B cell (primary cell): Measurements from ENCODE around the gene NFE2L1. TPM values are rescaled to one million over a fixed set of nuclear protein-coding genes. Genes with fewer than 3 reads are reported as not detected.
A peak's percentile ranks its signal among the peaks of the same experiment; 100 is the strongest.

Source experiments
- ATAC-seq: fragments of 200-7000 bp; cut with Tn5 transposase; one replicate; pipeline ENCODE4 v1.10.0; 2021; ENCODE audit warnings: low read depth, mild to moderate bottlenecking, moderate number of reproducible peaks, moderate library complexity
- CTCF ChIA-PET: fragments of 350-600 bp; sonication (Branson Sonifier 250); formaldehyde crosslinking; loops from one replicate; lab custom pipeline; 2021; ENCODE audit warnings: antibody characterized with exemption, inconsistent platforms; lab: Charles Lee
- POLR2A ChIA-PET: fragments of 350-600 bp; sonication (Branson Sonifier 250); formaldehyde crosslinking; loops from one replicate; lab custom pipeline; 2021; ENCODE audit warnings: antibody characterized with exemption; lab: Charles Lee
- DNase-seq: peaks from one replicate; pipeline ENCODE4 v3.0.0; 2013
- H2AFZ ChIP-seq: 2 replicates; pipeline ENCODE4 v1.6.1; 2012; ENCODE audit warnings: mild to moderate bottlenecking, low read depth, low read length; ENCODE audit not compliant: insufficient read depth, poor library complexity, severe bottlenecking
- H3K27ac ChIP-seq, 2 donors: 1 replicate in 1 of 2; 2 replicates in 1 of 2; pipeline ENCODE4 v1.5.1; 2012 to 2013; ENCODE audit warnings: low read length in 2 of 2, mild to moderate bottlenecking in 2 of 2, moderate library complexity in 1 of 2
- H3K27me3 ChIP-seq, 4 experiments: fragments of 200-600 bp in 1 of 4; sonication (generic) in 1 of 4; replicated peaks in 1 of 4; 1 replicate in 2 of 4; 2 replicates in 2 of 4; pipeline versions ENCODE4 v1.6.1 to v1.7.0; 2013 to 2016; ENCODE audit warnings: low read length in 3 of 4, mild to moderate bottlenecking in 2 of 4, mixed read lengths in 1 of 4, moderate library complexity in 1 of 4; ENCODE audit not compliant: insufficient read depth in 4 of 4, control insufficient read depth in 3 of 4; ENCODE audit errors: control extremely low read depth in 1 of 4
- H3K36me3 ChIP-seq, 2 experiments: replicated peaks in 1 of 2; 1 replicate in 1 of 2; 2 replicates in 1 of 2; pipeline versions ENCODE4 v1.6.1 to v1.7.1; 2013; ENCODE audit warnings: low read length in 1 of 2; ENCODE audit not compliant: insufficient read depth in 2 of 2, control insufficient read depth in 1 of 2; ENCODE audit errors: control extremely low read depth in 1 of 2, extremely low read depth in 1 of 2
- H3K4me1 ChIP-seq, 2 donors: fragments of 200-600 bp in 1 of 2; sonication (generic) in 1 of 2; 1 replicate in 1 of 2; 2 replicates in 1 of 2; pipeline versions ENCODE4 v1.5.1 to v1.6.1; 2013 to 2017; ENCODE audit warnings: low read length in 2 of 2; ENCODE audit not compliant: control insufficient read depth in 2 of 2, insufficient read depth in 2 of 2
- H3K4me2 ChIP-seq: replicated peaks from 2 replicates; pipeline ENCODE3; 2012; ENCODE audit warnings: mild to moderate bottlenecking, low read depth, low read length; ENCODE audit not compliant: poor library complexity, severe bottlenecking
- H3K4me3 ChIP-seq, 5 experiments: fragments of 200-600 bp in 1 of 5; sonication (generic) in 1 of 5; 1 replicate in 3 of 5; 2 replicates in 2 of 5; pipeline versions ENCODE4 v1.5.1 to v1.7.0; 2011 to 2016; ENCODE audit warnings: low read length in 4 of 5, mild to moderate bottlenecking in 4 of 5, low read depth in 2 of 5, control low read depth in 1 of 5, moderate library complexity in 1 of 5; ENCODE audit not compliant: insufficient read depth in 1 of 5; ENCODE audit errors: control extremely low read depth in 1 of 5, extremely low read depth in 1 of 5
- H3K79me2 ChIP-seq: fragments of 200-600 bp; sonication (generic); one replicate; pipeline ENCODE4 v1.6.0; 2016; ENCODE audit warnings: low read length; ENCODE audit not compliant: control insufficient read depth, insufficient read depth
- H3K9ac ChIP-seq: fragments of 200-600 bp; sonication (generic); 2 replicates; pipeline ENCODE4 v1.6.1; 2017; ENCODE audit warnings: mild to moderate bottlenecking, low read length, moderate library complexity
- H3K9me3 ChIP-seq, 3 donors: one replicate each; pipeline versions ENCODE4 v1.6.1 to v1.7.1; 2013; ENCODE audit warnings: low read length in 2 of 3; ENCODE audit not compliant: control insufficient read depth in 2 of 3, insufficient read depth in 1 of 3; ENCODE audit errors: control extremely low read depth in 1 of 3
- H4K20me1 ChIP-seq: 2 replicates; pipeline ENCODE4 v1.6.0; 2012; ENCODE audit warnings: mild to moderate bottlenecking, low read length; ENCODE audit not compliant: insufficient read depth, control insufficient read depth, poor library complexity, severe bottlenecking
- H3K27ac Mint-ChIP-seq: one replicate; pipeline ENCODE4 v1.8.0; 2021; ENCODE audit warnings: mixed read lengths
- H3K27me3 Mint-ChIP-seq: one replicate; pipeline ENCODE4 v1.8.0; 2021; ENCODE audit warnings: mixed read lengths
- H3K4me1 Mint-ChIP-seq: one replicate; pipeline ENCODE4 v1.8.0; 2021; ENCODE audit warnings: mixed read lengths
- H3K4me3 Mint-ChIP-seq: one replicate; pipeline ENCODE4 v1.8.0; 2021; ENCODE audit warnings: mixed read lengths
- H3K9me3 Mint-ChIP-seq: one replicate; pipeline ENCODE4 v1.8.0; 2022; ENCODE audit warnings: mixed read lengths; ENCODE audit not compliant: insufficient read depth
- EZH2 ChIP-seq: IDR thresholded peaks from 2 replicates; pipeline ENCODE4 v1.6.1; 2012; ENCODE audit warnings: borderline replicate concordance, low read depth, mild to moderate bottlenecking, moderate library complexity, low read length; ENCODE audit not compliant: insufficient read depth, poor library complexity, severe bottlenecking
- WGBS: methylation state at CpG from one replicate; pipeline ENCODE4 v1.1.5; 2013; ENCODE audit warnings: missing lambda C conversion rate; ENCODE audit not compliant: insufficient coverage; 5-methylcytosine and 5-hydroxymethylcytosine counted together
- intact Hi-C: fragments of 100-400 bp; cut with micrococcal nuclease; formaldehyde crosslinking; loops from one replicate; pipeline ENCODE4 v1.10.0; 2022
- polyA plus RNA-seq: library from polyadenylated mRNA; depleted of rRNA; stranded (reverse); fragments of >200 nt; gene quantifications from 2 replicates; pipeline ENCODE4 v1.2.3, GENCODE V29; 2012
- total RNA-seq, 2 donors: library from RNA; stranded (reverse); fragments of 120-200 nt in 1 of 2; gene quantifications; 1 replicate in 1 of 2; 2 replicates in 1 of 2; pipeline versions ENCODE4 v1.2.3 to v1.2.4, GENCODE V29; 2013 to 2022
- TF ChIP-seq, protein P1 (sequence below): fragments of 200-600 bp; IDR thresholded peaks from one replicate; pipeline ENCODE4 v1.8.0; 2022; ENCODE audit warnings: antibody characterized with exemption, mild to moderate bottlenecking

NFE2L1 gene
- total and polyA plus RNA-seq, 2 donors (not counting 1 experiment from before 2014, with no cell fraction given) = 25.2 to 66.4 TPM

DNA sequence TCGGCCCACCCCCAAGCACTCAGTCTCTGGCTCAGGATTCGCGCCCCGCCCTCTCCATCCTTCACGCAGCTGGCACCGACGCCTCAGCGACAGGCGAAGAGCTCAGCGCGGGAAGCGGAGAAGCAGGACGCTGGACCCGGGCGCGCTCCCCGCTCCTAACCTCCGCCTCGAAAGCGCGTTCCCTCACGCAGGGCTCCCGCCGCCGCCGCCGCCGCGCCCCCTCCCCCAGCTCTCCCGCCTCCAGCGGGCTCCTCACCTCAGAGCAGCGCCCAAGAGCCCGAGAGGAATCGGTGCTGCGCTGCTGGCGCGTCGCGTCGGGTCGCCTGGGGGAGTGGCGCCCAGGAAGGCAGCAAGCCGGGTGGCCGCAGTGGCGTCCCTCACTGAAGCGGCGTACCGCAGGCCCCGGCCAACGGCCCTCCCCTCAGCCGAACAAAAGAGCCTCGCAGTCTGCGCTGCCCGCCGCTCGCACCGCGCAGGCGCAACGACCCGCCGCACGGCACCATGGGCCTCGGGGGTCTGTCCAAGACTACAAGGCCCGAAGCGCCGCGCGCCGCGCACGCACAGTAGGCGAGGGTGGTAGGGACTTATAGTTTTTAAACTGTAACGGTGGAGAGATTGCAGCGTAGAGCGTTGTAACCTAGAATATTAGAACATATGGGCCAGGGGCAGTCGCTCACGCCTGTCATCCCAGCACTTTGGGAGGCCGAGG lies 53.0 kb downstream of the NFE2L1 start, which contains the start of gene CBX1:
TSS of gene CBX1 (minus strand) at position 467 of the 709 bp plus-strand sequence. CDS start 24,474 bp downstream, outside the sequence.
- Histone ChIP-seq H3K36me3 (peaks cover 0 to 3% of the 10 kb centered on the region in 2 experiments), H3K4me2 (peak within 1 kb of the TSS; percentile 84), H3K27me3 (no peaks in the 10 kb centered on the region), H4K20me1 (peaks cover 14% of the 10 kb centered on the region), H2AFZ (peak within 1 kb of the TSS; percentile 94), H3K4me1 (peaks cover 18 to 28% of the 10 kb centered on the region in 2 donors), H3K9me3 (peaks cover 0 to 4% (median 4%) of the 10 kb centered on the region in 3 donors), H3K27ac (peak within 1 kb of the TSS; percentile 72 to 76), H3K9ac (peak within 1 kb of the TSS; percentile 74), H3K4me3 (peak within 1 kb of the TSS; percentile 68 to 85 (median 77)), H3K79me2 (peaks cover 50% of the 10 kb centered on the region)
- Mint-ChIP-seq H3K27me3 (no peaks in the 10 kb centered on the region), H3K9me3 (no peaks in the 10 kb centered on the region), H3K4me1 (peaks cover 41% of the 10 kb centered on the region), H3K27ac (peak within 1 kb of the TSS; percentile 93), H3K4me3 (peak within 1 kb of the TSS; percentile 91)
- TF ChIP-seq, protein P1, sequence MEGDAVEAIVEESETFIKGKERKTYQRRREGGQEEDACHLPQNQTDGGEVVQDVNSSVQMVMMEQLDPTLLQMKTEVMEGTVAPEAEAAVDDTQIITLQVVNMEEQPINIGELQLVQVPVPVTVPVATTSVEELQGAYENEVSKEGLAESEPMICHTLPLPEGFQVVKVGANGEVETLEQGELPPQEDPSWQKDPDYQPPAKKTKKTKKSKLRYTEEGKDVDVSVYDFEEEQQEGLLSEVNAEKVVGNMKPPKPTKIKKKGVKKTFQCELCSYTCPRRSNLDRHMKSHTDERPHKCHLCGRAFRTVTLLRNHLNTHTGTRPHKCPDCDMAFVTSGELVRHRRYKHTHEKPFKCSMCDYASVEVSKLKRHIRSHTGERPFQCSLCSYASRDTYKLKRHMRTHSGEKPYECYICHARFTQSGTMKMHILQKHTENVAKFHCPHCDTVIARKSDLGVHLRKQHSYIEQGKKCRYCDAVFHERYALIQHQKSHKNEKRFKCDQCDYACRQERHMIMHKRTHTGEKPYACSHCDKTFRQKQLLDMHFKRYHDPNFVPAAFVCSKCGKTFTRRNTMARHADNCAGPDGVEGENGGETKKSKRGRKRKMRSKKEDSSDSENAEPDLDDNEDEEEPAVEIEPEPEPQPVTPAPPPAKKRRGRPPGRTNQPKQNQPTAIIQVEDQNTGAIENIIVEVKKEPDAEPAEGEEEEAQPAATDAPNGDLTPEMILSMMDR = no peak
- TF ChIP-seq EZH2 = no peak
- DNase-seq = peak; percentile 94
- under 1% methylated on average over 79 of the region's 79 CpGs for WGBS
- ATAC-seq = peak; percentile 94
- intact Hi-C loops = loop anchor here (1.0 to 10.0 kb wide), 7 partner anchors 10 to 1094 kb away; partner anchors contain the start of genes NFE2L1 and UBE2Z
- POLR2A ChIA-PET = interaction anchor here (2.2 kb wide), 1 partner anchor 10 kb away, joined by 8 read pairs; no protein-coding TSS in a partner anchor
- CTCF ChIA-PET = interaction anchor here (0.9 to 2.9 kb wide), 6 partner anchors 10 to 65 kb away, joined by 3 to 13 read pairs (median 5); partner anchors contain the start of gene NFE2L1
